Fibroblast of gingiva (primary cell): Measurements from ENCODE around the gene RPL18A.
A peak's percentile ranks its signal among the peaks of the same experiment; 100 is the strongest.
"Not testable (repeated sequence)": the region's sequence is repeated elsewhere in the genome, so short reads cannot be mapped to it uniquely, and the experiment has no call there.

Experiments used
- DNase-seq: peaks from one replicate; pipeline ENCODE4 v3.0.0-alpha.2; 2011; ENCODE audit warnings: low read depth

Gene RPL18A

GRCh38 chr19:17866964-17867486, 7.3 kb downstream of the RPL18A start:
- no peak for DNase-seq

GRCh38 chr19:17868669-17869068, 9.0 kb downstream of the RPL18A start:
- DNase-seq = no peak

GRCh38 chr19:17869114-17869608, 9.5 kb downstream of the RPL18A start:
- no peak for DNase-seq

- no peak for DNase-seq
These were observed 11.5 kb downstream of the RPL18A start for GRCh38 chr19:17871032-17871877.

GRCh38 chr19:17871878-17872250, 12.2 kb downstream of the RPL18A start, which contains the start of gene SLC5A5:
SLC5A5 (plus strand) TSS chr19:17871945; CDS start chr19:17872320, 375 bp downstream.
- no peak for DNase-seq

GRCh38 chr19:17872251-17873001, 12.7 kb downstream of the RPL18A start:
- no peak for DNase-seq

- DNase-seq = no peak
These were observed 14.4 kb downstream of the RPL18A start for GRCh38 chr19:17873786-17874757.

- no peak for DNase-seq
These were observed 15.0 kb downstream of the RPL18A start for GRCh38 chr19:17874758-17875135.

GRCh38 chr19:17877696-17878095, 18.0 kb downstream of the RPL18A start:
- DNase-seq = no peak

GRCh38 chr19:17879466-17879865, 19.8 kb downstream of the RPL18A start:
- no peak for DNase-seq

GRCh38 chr19:17881701-17882100, 22.0 kb downstream of the RPL18A start:
- DNase-seq = no peak

- DNase-seq = no peak
These were observed 24.1 kb downstream of the RPL18A start for GRCh38 chr19:17883627-17884410.

GRCh38 chr19:17886515-17886914, 26.8 kb downstream of the RPL18A start:
- DNase-seq = no peak

- not testable (repeated sequence) for DNase-seq
These were observed 27.5 kb downstream of the RPL18A start for GRCh38 chr19:17887221-17887620.

GRCh38 chr19:17888260-17888659, 28.6 kb downstream of the RPL18A start:
- DNase-seq = no peak

GRCh38 chr19:17889609-17890214, 30.0 kb downstream of the RPL18A start:
- DNase-seq = peak; percentile 18

GRCh38 chr19:17893766-17894165, 34.1 kb downstream of the RPL18A start:
- DNase-seq = no peak

GRCh38 chr19:17902701-17903100, 43.0 kb downstream of the RPL18A start:
- peak; percentile 34 for DNase-seq

- no peak for DNase-seq
These were observed 48.5 kb downstream of the RPL18A start for GRCh38 chr19:17908244-17908643.

- peak; percentile 8 for DNase-seq
These were observed 49.5 kb downstream of the RPL18A start for GRCh38 chr19:17909003-17909732.
